Adipocyte (in vitro differentiated cells): ENCODE measurements around the gene MTMR12.

Source experiments
- DNase-seq: peaks from one replicate; pipeline ENCODE4 v3.0.0-alpha.2; 2015; ENCODE audit warnings: low read depth
- H3K27me3 ChIP-seq: replicated peaks from 2 replicates; pipeline ENCODE4 v1.7.0; 2013; ENCODE audit warnings: mild to moderate bottlenecking, low read length, moderate library complexity; ENCODE audit not compliant: control insufficient read depth, insufficient read depth
- H3K36me3 ChIP-seq: 2 replicates; pipeline ENCODE4 v1.7.0; 2013; ENCODE audit warnings: low read length, mild to moderate bottlenecking, moderate library complexity; ENCODE audit not compliant: control insufficient read depth, insufficient read depth, severe bottlenecking
- H3K4me1 ChIP-seq: 2 replicates; pipeline ENCODE4 v1.7.0; 2013; ENCODE audit warnings: mild to moderate bottlenecking, low read length, moderate library complexity; ENCODE audit not compliant: control insufficient read depth, insufficient read depth
- H3K4me3 ChIP-seq: 2 replicates; pipeline ENCODE4 v1.7.0; 2013; ENCODE audit warnings: mild to moderate bottlenecking, low read length, moderate library complexity
- H3K9ac ChIP-seq: 2 replicates; pipeline ENCODE4 v1.7.0; 2013; ENCODE audit warnings: mild to moderate bottlenecking, low read length, moderate library complexity
- H3K9me3 ChIP-seq: 2 replicates; pipeline ENCODE4 v1.7.0; 2013; ENCODE audit warnings: mild to moderate bottlenecking, low read length, moderate library complexity; ENCODE audit not compliant: control insufficient read depth

The MTMR12 gene

DNA sequence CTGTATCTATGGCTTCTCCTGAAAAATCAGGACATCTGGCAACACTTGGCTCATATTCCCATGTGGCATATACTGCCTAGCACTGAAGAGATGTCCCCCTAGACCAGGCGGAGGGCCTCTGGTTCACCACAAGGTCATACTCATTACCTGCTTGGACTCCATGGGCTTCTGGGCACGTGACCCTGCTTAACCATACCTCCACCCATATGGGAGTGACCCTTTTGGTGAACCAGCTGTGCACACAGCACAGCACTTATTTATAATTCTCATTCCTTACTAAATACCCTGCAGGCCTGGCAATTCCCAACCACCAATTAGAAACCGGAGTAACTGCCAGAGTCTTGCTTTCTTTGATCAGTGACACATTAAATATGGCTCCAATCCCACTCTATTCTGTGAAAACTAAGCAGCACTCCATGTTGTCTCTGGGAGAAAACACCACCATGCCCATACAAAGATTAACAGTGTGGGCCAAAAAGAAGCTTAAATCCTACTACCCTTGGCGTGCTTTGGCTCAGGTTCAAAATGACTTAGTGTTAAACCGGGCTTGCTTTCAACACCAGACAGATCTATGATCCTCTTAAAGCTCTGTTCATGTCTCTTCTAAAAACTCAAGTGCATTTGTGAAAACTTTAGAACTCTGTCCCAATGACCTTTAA, 57.7 kb downstream of the MTMR12 start:
- Histone ChIP-seq H3K9me3 (no peaks in the 10 kb centered on the region), H3K4me3 (peak overlapping the region; percentile 71), H3K9ac (peak overlapping the region; percentile 75), H3K27me3 (no peaks in the 10 kb centered on the region), H3K36me3 (peaks cover 29% of the 10 kb centered on the region), H3K4me1 (peaks cover 84% of the 10 kb centered on the region)
- DNase-seq, result peak; percentile 44

GRCh38 chr5:32251871-32252458, 60.8 kb downstream of the MTMR12 start:
- Histone ChIP-seq H3K9ac (peak overlapping the region; percentile 55), H3K27me3 (no peaks in the 10 kb centered on the region), H3K4me3 (peak overlapping the region; percentile 38), H3K36me3 (peaks cover 29% of the 10 kb centered on the region), H3K9me3 (no peaks in the 10 kb centered on the region), H3K4me1 (peaks cover 69% of the 10 kb centered on the region)
- DNase-seq, result peak; percentile 60

GRCh38 chr5:32249668-32250067, 63.1 kb downstream of the MTMR12 start:
- Histone ChIP-seq H3K4me1 (peaks cover 48% of the 10 kb centered on the region), H3K4me3 (no peak overlapping the region), H3K9me3 (no peaks in the 10 kb centered on the region), H3K27me3 (no peaks in the 10 kb centered on the region), H3K36me3 (peaks cover 44% of the 10 kb centered on the region), H3K9ac (no peak overlapping the region)
- no peak for DNase-seq

- Histone ChIP-seq H3K9me3 (no peaks in the 10 kb centered on the region), H3K27me3 (no peaks in the 10 kb centered on the region), H3K4me3 (no peak overlapping the region), H3K36me3 (peaks cover 61% of the 10 kb centered on the region), H3K4me1 (peaks cover 28% of the 10 kb centered on the region), H3K9ac (no peak overlapping the region)
- DNase-seq, result no peak
Observed at GRCh38 chr5:32245742-32246141, 67.0 kb downstream of the MTMR12 start.

- H3K36me3 ChIP-seq, result peaks cover 68% of the 10 kb centered on the region
Observed at GRCh38 chr5:32244017-32244416, 68.7 kb downstream of the MTMR12 start.

DNA sequence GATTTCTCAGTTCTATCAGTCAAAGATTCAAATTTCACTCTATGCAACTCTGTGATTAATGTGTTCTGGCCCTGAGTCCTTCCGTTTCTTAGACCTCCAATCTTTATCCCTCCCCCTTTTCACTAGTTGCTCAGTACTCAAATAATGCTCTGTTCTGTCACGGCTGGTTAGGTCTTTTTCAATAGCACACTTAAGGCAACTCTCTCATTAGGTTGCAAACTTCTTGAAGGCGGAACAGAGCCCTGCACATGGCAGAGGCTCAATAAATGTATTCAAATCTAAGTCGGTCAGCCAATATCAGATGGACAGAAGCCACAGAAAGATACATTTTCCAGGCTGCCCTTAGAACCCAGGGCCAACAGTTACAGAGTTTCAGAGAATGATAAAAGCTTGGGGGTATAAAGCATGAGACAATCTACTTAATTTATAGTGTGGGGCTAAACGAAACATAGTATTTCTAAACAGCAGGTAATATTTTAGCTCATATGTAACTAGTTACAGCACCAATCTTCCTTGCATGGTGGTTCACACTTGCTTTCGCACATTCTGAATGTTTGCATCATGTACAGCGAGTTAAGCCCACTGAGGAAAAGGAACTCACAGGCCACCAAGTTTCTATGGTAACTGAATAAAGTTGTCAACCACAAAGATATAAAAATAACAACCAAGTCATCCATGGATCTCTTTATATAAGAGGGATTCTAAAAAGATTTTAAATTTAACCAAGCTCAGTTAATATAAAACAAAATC, 71.5 kb downstream of the MTMR12 start:
- no peaks in the 10 kb centered on the region for H3K9me3 ChIP-seq
- peak overlapping the region; percentile 15 for H3K9ac ChIP-seq
- H3K36me3 ChIP-seq, result peaks cover 51% of the 10 kb centered on the region
- H3K4me1 ChIP-seq, result peaks cover 16% of the 10 kb centered on the region
- H3K4me3 ChIP-seq, result no peak overlapping the region
- H3K27me3 ChIP-seq, result no peaks in the 10 kb centered on the region
- DNase-seq, result no peak

More at GRCh38 chr5:32244017-32244416, 68.7 kb downstream of the MTMR12 start:
- Histone ChIP-seq H3K4me3 (no peak overlapping the region), H3K4me1 (peaks cover 16% of the 10 kb centered on the region), H3K9me3 (no peaks in the 10 kb centered on the region), H3K27me3 (no peaks in the 10 kb centered on the region), H3K9ac (no peak overlapping the region)
- no peak for DNase-seq

DNA sequence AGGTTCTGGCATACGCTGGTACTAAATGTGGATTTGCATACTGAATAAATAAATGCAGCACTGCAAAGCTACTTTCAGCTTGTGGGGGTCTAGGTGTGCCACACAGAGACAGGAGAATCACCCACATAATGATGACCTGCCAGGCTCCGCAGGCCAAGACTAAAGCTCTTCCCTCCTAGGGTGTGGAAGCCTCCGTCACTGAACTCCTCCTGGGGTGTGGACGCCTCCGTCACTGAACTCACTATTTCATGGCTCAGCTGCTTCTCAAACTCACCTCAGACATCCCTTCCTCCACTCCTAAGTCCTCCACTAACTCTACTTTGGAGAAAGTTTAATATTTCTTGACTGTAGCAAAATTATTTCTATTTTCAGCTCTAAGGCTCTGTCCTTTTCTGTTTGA, 73.4 kb downstream of the MTMR12 start:
- H3K36me3 ChIP-seq, result peaks cover 60% of the 10 kb centered on the region
- peaks cover 20% of the 10 kb centered on the region for H3K4me1 ChIP-seq
- no peaks in the 10 kb centered on the region for H3K27me3 ChIP-seq
- no peak for DNase-seq
- no peak overlapping the region for H3K4me3 ChIP-seq
- no peaks in the 10 kb centered on the region for H3K9me3 ChIP-seq
- no peak overlapping the region for H3K9ac ChIP-seq

DNA sequence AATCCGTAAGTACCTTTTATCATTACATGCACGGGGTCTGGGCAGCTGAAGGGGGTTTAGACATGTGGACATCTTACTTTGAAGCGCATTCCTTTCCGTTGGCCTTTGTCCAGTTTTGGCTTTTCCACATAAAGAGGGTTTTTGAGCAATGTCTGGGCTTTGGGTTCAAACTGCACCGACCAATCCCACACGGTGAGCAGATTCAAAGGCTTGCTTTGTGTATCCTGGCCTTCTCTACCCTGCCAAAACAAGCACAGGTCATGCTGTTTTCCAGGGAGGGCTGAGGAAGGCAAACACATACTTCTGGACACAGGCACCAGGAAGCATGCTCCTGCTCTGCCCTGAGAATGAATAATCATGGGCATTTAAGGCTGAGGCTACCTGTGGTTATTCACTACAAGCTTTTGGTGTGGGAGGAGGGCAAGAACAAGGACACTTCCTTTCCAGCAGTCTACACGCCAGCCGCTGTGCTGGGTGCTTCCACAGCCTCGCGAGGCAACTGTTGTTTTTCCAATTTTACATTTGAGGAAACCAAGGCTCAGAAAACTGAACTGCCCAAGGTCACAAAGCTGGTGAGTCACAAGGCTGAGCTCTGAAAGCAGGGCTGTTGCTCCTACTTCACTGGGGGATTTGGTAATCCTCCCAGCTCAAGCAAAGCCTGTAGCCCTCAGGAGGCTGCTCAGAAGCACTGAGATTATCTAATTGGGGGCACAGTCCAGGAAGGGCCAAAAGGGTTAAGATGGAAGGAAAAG, 78.9 kb downstream of the MTMR12 start:
- peaks cover 45% of the 10 kb centered on the region for H3K36me3 ChIP-seq
- no peaks in the 10 kb centered on the region for H3K27me3 ChIP-seq
- peak overlapping the region; percentile 10 for H3K4me3 ChIP-seq
- DNase-seq, result peak; percentile 74
- no peaks in the 10 kb centered on the region for H3K9me3 ChIP-seq
- peaks cover 27% of the 10 kb centered on the region for H3K4me1 ChIP-seq
- H3K9ac ChIP-seq, result peak overlapping the region; percentile 73

- Histone ChIP-seq H3K27me3 (no peaks in the 10 kb centered on the region), H3K4me1 (peaks cover 27% of the 10 kb centered on the region), H3K9me3 (no peaks in the 10 kb centered on the region), H3K4me3 (peak overlapping the region; percentile 10), H3K9ac (peak overlapping the region; percentile 73), H3K36me3 (peaks cover 45% of the 10 kb centered on the region)
- DNase-seq, result no peak
Observed at GRCh38 chr5:32233220-32233695, 79.5 kb downstream of the MTMR12 start.

GRCh38 chr5:32232441-32233219, 80.1 kb downstream of the MTMR12 start:
- H3K9me3 ChIP-seq, result no peaks in the 10 kb centered on the region
- peak overlapping the region; percentile 73 for H3K9ac ChIP-seq
- peaks cover 27% of the 10 kb centered on the region for H3K4me1 ChIP-seq
- no peak overlapping the region for H3K4me3 ChIP-seq
- H3K27me3 ChIP-seq, result no peaks in the 10 kb centered on the region
- DNase-seq, result peak; percentile 89
- H3K36me3 ChIP-seq, result peaks cover 45% of the 10 kb centered on the region
